Thyroid gland (tissue), 4 donors: ENCODE results near the gene MESP1.

Source experiments
- POLR2A ChIP-seq, 2 donors: fragments of 450-650 bp; IDR thresholded peaks; one replicate each; pipeline ENCODE4 v1.6.1; 2017; ENCODE audit warnings: antibody characterized with exemption in 2 of 2, mild to moderate bottlenecking in 2 of 2, moderate library complexity in 1 of 2
- TF ChIP-seq, protein P1 (sequence below), 6 experiments: fragments of 200-600 bp in 3 of 6; fragments of 450-650 bp in 3 of 6; sonication (generic) in 3 of 6; IDR thresholded peaks; one replicate each; pipeline ENCODE4 v1.5.1; 2016 to 2019; ENCODE audit warnings: antibody characterized with exemption in 6 of 6, mild to moderate bottlenecking in 2 of 6, inconsistent platforms in 1 of 6, moderate library complexity in 1 of 6

DNA sequence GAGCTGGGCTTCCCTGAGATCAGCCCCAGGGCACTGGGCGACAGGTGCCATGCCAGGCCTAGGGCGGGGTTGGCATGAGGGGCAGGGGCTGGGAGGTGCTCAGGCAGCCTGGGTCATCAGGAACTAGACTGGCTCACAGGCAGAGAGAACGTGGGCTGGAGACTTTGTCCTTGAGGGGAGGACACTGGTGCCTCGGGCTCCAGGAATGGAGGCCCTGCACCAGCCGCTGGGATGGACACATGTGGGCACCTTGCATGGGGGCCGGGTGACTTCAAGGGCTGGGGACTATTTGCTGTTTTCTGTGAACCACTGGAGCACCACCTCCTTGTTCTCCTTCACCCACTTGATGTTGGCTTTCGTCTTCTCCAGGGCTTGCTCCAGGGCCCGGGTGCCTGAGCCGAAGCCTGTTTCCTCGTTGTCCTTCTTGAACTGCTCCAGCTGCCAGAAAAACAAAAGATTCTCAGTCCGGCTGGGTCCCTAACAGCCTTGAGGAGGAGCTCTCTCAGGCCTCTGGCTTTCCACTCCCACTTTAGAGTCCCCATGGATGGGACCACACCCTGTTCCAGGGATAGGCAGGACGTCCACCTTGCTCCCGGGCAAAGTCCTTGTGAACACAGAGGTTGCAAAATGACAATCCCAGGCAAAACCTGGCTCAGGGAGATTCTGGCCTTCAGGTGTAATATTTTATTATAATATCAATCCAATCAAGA, 34.2 kb upstream of the MESP1 start:
- TF ChIP-seq, protein P1, sequence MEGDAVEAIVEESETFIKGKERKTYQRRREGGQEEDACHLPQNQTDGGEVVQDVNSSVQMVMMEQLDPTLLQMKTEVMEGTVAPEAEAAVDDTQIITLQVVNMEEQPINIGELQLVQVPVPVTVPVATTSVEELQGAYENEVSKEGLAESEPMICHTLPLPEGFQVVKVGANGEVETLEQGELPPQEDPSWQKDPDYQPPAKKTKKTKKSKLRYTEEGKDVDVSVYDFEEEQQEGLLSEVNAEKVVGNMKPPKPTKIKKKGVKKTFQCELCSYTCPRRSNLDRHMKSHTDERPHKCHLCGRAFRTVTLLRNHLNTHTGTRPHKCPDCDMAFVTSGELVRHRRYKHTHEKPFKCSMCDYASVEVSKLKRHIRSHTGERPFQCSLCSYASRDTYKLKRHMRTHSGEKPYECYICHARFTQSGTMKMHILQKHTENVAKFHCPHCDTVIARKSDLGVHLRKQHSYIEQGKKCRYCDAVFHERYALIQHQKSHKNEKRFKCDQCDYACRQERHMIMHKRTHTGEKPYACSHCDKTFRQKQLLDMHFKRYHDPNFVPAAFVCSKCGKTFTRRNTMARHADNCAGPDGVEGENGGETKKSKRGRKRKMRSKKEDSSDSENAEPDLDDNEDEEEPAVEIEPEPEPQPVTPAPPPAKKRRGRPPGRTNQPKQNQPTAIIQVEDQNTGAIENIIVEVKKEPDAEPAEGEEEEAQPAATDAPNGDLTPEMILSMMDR (IDR thresholded peaks at IDR 0.05) = no peak
- no peak for TF ChIP-seq POLR2A (IDR thresholded peaks at IDR 0.05)
